OCI-LY7 (cell line): ENCODE measurements around the gene MINDY4.

Source experiments
- CTCF ChIP-seq: fragments of 200-600 bp; sonication (generic); conservative IDR thresholded peaks from 2 replicates; pipeline ENCODE4 v1.5.1; 2014; ENCODE audit warnings: mild to moderate bottlenecking, antibody characterized with exemption, low read length, moderate library complexity, mixed read lengths
- EZH2phosphoT487 ChIP-seq: fragments of 200-600 bp; sonication (generic); IDR thresholded peaks from 2 replicates; pipeline ENCODE4 v1.6.1; 2018; ENCODE audit warnings: low read depth, borderline replicate concordance, mild to moderate bottlenecking, mixed run types, antibody characterized with exemption, low read length, moderate library complexity, mixed read lengths

GRCh38 chr7:30931929-30932540 is 160.8 kb downstream of the MINDY4 start:
- TF ChIP-seq CTCF = no peak
- no peak for TF ChIP-seq EZH2phosphoT487
